Head of caudate nucleus (tissue), 42 donors: ENCODE measurements around the gene SLIT3.

Source experiments
- DNase-seq, 42 donors: peaks; one replicate each; pipeline versions ENCODE4 v3.0.0 to v3.0.0-alpha.2; 2020 to 2021; ENCODE audit warnings: mixed read lengths in 7 of 42
- intact Hi-C: fragments of 100-400 bp; cut with DNase I; formaldehyde crosslinking; loops from one replicate; pipeline ENCODE4 v1.15.0; 2022

The SLIT3 gene

DNA sequence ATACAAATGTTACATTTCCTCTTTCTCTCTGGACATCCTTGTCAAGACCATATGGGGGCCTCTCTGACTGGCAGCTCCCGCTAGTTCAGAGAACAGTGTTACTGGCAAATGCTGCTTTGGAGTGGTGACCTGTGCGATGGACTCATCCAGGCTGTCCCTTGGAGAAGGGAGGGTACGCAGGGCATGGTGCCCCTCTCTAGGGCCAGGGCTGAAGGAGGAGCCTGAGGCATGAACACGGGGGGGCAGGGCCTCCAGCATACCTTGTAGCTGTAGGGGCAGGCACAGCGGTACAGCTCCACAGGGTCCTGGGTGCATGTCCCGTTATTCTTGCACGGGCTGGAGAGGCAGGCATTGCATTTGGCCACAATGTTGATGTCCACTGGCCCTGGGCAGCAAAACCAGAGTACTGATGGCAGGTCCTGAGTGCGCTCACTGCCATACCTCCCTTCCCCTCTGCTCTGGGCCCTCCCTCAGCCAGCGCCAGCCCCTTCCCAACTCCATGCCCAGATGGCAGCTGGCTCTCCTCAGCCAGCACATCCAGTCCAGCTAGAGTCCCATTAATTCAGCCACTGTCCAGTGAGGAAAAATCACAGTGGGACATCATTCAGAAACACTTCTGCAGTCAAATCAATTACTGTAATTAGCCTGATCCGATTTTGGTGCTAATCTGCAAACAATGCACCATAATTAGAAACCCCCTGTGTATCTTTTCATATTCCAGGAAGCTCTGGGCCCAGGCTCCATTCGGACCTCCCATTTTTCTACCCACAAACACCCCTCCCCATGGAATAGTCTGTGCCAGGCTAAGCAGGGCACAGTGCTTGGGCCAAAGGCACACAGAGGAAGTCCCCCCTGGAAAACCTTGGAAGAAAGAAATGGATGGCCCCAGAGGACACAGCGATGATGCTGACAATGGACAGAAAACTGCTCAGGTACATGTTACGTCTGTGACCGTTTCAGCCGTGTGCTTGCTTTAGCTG lies 592.9 kb downstream of the SLIT3 start:
- DNase-seq: no peak
- intact Hi-C loops: no loop called here

DNA sequence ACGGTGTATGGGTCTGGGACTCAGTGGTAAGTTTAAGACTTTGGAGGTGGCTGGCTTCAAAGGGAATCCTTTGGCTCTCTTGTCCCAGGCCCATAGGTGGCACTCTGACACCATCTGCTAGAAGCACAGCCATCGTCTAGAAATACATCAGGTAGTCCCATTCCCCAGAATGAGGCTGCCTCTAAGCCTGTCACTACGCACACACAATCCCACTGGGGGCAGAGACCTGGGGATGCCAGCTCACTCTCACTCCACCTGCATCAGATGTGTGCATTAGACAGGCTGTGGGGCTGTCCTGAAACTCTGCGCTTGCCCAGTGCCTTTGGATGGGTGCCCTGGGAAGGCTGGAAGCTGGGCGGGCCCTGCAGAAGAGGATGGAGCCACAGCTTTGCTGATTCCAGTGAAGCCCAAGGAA lies 594.3 kb downstream of the SLIT3 start:
- DNase-seq: peak in 41 of 42 donors; percentile 35 to 87 (median 65)
- intact Hi-C loops: no loop called here

DNA sequence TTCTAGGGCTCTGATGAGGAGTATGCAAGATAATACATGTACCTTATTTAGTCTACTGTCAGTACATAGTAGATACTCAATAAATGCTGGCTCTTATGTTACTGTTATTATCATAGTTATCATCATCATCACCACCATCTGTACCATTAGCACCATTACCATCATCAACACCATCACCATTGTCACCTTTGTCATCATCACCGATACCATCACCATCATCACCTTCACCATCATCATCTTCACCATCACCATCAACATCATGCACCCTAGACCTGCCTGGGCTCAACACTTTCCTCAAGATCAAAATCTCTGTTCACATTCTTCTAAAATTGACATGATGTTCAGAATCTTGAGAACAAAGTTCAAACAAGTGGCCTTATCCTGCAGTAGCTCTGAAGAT lies 595.6 kb downstream of the SLIT3 start:
- DNase-seq: no peak

DNA sequence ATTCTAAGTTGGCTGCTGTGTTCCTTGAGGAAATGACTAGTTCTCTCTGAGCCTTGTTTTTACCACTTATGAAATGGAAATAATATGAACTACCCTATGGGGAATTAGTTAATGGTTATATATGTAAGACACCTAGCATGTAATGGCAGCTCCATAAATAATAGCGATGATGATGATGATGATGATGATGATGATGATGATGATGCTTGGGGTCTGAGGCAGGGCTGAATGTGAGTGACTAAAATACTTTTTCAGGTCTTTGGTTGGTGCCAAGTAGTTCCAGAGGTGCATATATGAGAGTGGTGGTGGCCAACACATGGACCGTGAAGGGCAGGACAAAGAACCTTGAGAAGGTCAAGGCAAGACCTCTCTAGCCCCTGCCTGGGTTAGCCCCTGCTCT lies 598.4 kb downstream of the SLIT3 start:
- DNase-seq: no peak
- intact Hi-C loops: no loop called here

More for the DNA sequence above, 595.6 kb downstream of the SLIT3 start:
- intact Hi-C loops: no loop called here

DNA sequence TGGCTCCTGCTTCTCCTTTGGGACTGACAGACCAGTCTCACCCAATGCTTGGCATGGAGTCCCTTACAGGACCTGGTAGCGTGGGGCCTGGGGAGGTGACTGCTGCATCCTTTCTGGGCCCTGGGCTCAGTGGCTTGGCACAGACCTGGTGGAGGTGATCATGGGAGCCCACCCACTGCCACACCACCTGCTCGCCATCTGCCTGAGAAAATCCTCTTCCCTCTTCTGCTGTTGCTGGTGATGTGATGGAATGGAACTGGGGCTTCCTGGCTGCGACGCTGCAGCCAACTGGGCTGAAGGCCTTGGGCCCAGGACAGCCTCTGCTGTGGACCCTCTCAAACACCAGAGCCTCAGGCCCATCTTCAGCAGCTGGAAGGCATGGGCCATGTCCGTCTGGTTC lies 599.3 kb downstream of the SLIT3 start:
- DNase-seq: no peak
- intact Hi-C loops: no loop called here

DNA sequence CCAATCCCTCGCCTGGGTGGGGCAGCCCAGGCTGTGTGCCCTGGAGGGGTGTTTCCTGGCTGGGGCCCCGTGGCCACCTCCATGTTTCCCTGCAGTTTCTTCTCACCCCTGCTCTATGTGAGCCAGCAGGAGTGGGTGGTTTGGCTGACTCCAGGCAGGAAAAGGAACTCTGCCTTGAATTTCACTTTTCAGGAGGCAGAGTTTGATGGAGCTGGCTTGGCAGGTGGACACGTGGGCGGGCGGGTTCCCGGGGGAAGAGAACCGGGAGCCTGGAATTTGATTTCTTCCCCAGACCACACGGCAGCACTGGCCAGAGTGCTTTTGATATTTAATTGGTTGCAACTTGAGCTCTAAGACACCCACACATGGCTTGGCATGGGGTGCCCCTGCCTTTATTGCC lies 601.9 kb downstream of the SLIT3 start:
- intact Hi-C loops: no loop called here
- DNase-seq: peak in 18 of 42 donors; percentile 5 to 60 (median 22)

DNA sequence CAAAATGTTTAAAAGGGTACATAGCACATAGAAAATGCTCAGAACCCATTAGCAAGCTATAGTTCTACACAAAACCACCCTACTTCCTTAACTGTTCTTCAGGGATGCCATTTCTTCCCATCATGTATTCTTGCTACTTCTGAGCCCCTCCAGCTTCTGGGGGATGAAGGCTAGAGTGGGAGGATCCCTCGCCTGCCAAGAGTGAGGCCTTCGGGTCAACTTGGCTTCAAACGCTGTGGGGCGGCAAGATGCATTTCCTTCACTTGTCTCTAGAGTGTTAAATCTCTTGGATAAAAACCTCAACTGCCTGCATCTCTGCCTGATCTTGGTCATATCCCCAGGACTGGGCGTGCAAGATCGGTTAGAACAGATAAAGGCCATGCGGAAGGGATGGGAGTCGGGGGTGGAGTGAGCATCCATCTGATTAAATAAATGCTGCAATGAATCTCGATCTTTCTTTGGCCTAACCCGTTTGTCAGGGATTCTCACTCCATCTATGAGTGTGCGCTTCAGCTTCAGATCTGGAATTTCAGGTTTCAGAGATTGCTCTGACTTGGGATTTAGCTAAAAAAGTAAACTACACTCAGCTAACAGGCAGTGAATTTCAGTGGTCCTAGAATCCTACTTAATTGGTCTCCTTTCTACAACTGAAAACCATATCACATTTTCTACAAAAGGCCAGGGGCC lies 603.8 kb downstream of the SLIT3 start:
- intact Hi-C loops: no loop called here
- no peak for DNase-seq

DNA sequence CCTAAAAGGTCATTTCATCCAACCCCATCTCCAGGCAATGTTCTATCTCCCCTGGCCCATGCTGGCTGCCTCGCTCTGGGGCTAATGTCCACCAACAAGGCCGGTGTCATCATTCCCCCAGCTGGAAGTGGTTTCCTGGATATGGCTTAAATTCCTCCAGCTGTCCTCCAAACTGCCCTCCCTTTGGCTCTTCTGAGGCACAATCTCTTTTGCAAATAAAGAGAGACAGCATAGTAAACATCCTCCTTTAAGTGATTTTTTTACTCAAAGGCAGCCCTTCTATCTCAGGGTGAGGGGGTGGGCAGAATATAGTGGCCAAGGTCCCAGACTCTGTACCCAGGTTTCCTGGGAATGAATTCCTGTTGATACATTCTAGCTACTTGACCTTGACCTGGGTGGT lies 604.3 kb downstream of the SLIT3 start:
- intact Hi-C loops: no loop called here
- DNase-seq: no peak

DNA sequence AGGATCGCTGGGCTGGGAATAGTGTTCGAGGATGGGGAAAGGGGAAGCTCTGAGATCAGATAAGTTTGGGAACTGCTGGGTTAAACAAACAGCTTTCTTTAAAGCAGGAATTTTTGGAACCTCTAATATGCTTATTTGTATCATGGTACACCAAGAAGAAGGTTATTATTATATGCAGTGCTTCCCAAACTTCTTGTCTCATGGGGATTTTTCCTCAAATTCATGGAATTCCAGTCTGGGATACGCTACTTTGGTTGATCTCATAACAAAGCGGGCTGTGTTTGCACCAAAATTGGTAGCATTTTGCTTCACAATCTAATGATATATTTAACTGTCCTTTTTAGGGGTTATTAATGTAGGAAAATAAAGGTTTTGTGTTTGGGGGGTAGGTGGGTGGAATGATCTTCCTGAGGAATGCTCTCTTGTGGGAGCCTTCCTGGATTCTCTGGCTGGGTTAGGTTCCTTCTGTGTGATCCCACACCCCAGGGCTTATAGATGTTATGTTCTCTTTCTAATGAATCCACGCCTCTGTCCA lies 605.6 kb downstream of the SLIT3 start:
- no peak for DNase-seq
- intact Hi-C loops: no loop called here

DNA sequence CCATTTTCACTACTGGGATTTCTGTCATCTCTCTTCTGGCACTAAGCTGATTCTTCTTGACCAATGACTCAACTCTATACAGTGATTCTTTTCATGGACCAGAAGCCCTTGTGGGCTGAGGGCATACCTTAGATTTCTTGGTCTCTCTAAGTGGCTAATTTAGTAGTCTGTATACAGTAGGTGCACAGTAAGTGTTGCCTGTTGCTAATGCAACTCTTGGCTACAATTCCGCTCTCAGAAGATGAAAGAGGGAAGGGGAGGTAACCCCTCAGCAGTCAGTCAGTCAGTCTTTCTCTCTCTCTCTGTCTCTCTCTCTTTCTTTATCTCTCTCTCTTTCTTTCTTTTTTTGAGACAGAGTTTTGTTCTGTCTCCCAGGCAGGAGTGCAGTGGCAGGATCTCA lies 606.6 kb downstream of the SLIT3 start:
- intact Hi-C loops: no loop called here
- DNase-seq: no peak

DNA sequence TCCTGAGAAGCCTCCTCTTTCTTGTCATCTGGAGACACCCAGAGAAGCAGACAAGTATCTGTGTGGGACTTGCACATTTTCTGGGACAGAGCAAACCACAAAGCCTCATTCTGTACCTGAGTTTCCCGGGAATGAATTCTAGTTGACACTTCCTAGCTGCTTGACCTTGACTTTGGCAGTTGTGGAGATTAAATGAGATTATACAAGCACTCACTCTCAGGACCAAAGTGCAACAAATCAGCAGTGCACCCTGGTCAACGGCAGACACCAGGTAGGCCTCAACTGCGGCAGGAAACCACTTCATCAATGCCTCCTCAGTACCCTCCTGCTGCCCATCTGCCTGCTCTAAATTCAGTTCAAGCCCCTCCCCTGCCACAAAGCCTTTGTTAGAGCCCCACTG lies 607.1 kb downstream of the SLIT3 start:
- intact Hi-C loops: no loop called here
- no peak for DNase-seq

DNA sequence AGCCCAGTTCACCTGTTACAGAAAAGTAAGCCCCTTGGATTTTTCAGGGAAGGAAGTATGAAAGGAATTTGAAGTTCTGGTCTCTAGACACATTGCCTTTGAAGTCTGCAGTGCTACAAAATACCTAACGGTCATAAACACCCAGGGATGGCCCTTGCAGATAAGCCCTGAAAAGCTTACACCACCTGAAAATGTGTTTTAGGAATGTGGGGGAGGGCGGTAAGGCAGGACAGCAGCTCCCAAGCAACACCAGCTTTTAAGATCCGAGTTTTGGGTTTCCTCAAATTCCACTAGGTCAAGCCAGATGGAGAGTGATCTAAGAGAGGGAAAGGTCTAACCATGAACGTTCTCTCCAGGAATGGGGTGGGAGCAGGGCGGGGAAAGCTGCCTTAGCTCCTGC lies 607.6 kb downstream of the SLIT3 start:
- intact Hi-C loops: no loop called here
- no peak for DNase-seq

DNA sequence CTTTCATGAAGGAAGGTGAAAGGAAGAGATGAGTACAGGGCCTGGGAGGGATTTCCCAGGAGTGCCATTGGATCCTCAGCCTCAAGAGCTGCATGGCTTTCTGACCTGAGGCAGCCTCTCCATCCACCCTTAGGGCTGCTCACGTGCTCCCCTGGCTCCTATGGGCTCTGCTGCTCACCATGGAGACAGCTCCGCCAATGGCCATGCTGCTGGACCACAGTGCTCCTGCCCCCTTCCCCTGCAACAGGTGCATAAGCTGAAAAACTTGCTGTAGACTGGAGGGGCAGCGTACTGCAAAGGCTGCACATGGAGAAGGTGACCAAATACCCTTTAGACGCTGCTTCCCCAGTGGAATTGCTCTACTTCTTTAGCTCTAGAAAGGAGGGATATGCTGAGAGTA lies 609.0 kb downstream of the SLIT3 start:
- intact Hi-C loops: no loop called here
- DNase-seq: no peak

DNA sequence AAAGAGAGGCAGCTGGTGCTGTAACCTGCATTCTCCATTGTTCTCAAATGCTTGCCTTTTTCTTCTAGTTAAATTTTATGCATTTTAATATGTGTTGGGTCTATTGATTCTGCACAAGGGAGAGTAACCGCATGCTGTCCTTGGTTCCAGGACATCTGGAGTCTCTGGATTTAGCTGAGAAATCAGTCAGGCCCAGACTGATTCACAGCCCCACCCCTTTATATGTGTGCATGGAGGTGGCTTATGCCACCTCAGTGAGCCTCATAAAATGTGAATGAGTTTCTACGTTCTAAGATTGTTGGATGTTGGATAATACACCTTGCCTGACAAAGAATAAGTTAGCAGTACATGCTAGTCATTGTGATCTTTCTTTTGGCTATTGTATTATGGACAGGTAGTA lies 611.7 kb downstream of the SLIT3 start:
- no peak for DNase-seq

DNA sequence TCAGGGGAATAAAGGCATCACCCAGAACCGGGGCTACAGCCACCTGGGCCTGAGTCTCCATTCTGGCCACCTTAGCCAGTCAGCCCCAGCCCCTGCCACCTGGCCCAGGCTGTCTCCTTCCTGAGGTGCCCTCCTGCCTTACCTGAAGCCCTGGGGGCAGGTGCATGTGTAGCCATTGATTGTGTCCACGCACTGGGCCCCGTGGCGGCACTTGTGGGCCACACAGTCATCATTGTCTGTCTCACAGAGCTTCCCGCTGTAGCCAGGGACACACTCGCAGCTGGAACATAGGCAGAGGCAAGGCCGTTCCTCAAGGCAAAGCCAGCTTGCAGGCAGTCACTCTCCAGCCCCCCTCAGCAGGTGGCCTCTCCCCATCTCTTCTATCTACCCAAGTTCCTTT lies 614.1 kb downstream of the SLIT3 start:
- intact Hi-C loops: no loop called here
- peak in 1 of 42 donors; percentile 18 for DNase-seq

More for the DNA sequence above, 611.7 kb downstream of the SLIT3 start:
- intact Hi-C loops: no loop called here

DNA sequence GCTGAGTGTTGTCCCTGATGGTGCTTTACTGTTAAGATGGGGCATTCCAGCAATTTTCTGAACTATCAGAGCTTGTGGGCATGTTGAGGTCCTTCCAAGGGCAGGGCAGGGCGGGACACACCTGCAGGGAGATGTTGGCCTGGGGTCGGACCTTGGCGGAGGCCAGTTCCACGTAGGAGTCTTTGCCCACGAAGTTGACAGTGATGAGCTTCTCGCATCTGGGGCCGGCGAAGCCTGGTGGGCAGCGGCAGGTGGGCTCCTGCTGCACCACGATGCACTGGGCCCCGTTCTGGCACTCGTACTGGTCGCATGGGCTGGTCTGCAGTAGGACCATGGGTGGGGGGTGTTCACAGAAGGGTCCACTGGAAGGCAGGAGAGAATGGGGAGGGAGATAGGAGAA lies 615.4 kb downstream of the SLIT3 start:
- no peak for DNase-seq
- intact Hi-C loops: no loop called here

DNA sequence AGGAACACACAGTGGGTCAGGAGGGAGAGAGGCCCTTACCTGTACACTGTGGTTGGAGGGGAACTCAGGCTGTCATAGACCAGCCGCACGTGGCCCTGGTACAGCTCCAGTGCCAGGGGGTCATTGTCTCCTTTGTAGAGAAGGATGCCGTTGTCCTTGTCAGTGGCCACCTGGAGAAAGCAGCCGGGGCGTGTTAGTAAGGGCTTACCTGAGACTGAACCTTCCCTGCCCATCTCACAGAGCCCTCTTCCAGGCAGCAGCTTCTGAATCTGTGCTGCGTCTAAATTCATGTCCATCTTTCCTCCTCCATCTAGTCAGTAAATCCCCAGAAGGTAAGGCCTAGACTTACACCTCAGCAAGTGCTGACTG lies 617.0 kb downstream of the SLIT3 start:
- DNase-seq: no peak
- intact Hi-C loops: no loop called here

DNA sequence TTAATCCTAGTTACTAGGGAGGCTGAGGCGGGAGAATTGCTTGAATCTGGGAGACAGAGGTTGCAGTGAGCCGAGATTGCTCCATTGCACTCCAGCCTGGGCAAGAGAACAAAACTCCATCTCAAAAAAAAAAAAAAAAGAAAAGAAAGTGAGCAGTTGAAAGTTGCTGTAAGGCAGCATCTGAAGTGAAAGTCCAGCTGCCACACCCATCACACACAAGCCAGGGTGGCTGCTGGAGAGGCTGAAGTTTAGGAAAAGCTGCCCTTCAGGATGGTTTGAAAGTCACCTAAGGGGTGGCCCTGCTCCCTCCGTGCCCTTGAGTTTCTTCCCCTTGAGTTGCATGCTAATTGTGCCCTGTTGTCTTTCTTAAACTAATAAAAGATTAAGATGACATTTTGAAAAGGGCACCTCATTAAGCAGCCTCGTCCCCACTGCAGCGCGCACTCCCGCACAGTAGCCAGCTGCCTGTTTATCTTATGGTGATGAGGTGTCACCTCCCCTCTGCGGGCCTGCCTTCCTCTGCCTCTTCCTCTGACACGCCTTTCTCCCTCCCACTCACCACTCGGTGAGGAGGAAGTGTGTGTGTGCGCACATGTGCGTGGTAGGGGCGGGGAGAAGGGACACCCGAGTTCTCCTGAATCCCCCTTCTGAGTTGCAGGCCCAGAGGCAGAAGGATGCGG lies 617.6 kb downstream of the SLIT3 start:
- peak in 36 of 42 donors; percentile 11 to 73 (median 39) for DNase-seq
- intact Hi-C loops: no loop called here

DNA sequence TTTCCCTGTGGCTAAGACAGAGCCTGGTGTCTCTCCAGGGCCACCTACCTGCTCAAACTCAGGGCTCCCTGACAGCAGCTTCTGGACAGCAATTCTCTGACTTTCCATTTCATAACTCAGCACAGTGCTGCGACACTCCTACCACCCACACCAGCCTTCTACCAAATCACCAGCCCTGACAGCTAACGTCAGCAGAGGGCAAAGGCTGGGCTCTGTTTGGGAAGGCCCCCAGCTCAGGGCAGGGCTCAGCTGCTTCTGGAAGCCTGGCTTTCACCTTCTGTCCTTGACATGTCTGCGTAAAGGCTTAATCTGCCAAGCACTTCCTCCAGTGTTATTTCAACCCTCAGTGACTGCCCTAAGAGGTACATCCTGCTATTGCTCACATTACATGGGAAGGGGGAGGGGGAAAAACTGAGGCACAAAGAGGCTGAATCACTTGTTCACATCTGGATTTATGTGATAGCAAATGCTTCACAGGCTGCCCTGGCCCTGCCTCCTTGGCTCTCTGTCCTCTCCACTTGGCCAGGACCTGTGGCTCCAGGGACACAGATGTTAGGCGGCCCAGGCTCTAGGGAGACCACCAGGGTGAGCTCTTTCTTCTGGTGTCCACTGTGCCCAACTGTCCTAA lies 619.3 kb downstream of the SLIT3 start:
- peak in 33 of 42 donors; percentile 6 to 72 (median 37) for DNase-seq
- intact Hi-C loops: no loop called here
